Measurements from ENCODE around the gene TMEM14C. TPM values are rescaled to one million over a fixed set of nuclear protein-coding genes. Genes with fewer than 3 reads are reported as not detected.

Gene TMEM14C
- polyA plus RNA-seq, 2 of the 4 experiments (the other 2 are of a cell fraction) = 152 to 230 TPM

GRCh38 chr6:10779076-10779475 is 56.2 kb downstream of the TMEM14C start:
- ChIA-PET POLR2A (interaction anchor here (0.6 kb wide), 1 partner anchor 20 kb away, joined by 4 read pairs; no protein-coding TSS in a partner anchor), CTCF (interaction anchor here (1.7 kb wide), 1 partner anchor 9 kb away, joined by 3 read pairs; no protein-coding TSS in a partner anchor)
- TF ChIP-seq, protein P1, sequence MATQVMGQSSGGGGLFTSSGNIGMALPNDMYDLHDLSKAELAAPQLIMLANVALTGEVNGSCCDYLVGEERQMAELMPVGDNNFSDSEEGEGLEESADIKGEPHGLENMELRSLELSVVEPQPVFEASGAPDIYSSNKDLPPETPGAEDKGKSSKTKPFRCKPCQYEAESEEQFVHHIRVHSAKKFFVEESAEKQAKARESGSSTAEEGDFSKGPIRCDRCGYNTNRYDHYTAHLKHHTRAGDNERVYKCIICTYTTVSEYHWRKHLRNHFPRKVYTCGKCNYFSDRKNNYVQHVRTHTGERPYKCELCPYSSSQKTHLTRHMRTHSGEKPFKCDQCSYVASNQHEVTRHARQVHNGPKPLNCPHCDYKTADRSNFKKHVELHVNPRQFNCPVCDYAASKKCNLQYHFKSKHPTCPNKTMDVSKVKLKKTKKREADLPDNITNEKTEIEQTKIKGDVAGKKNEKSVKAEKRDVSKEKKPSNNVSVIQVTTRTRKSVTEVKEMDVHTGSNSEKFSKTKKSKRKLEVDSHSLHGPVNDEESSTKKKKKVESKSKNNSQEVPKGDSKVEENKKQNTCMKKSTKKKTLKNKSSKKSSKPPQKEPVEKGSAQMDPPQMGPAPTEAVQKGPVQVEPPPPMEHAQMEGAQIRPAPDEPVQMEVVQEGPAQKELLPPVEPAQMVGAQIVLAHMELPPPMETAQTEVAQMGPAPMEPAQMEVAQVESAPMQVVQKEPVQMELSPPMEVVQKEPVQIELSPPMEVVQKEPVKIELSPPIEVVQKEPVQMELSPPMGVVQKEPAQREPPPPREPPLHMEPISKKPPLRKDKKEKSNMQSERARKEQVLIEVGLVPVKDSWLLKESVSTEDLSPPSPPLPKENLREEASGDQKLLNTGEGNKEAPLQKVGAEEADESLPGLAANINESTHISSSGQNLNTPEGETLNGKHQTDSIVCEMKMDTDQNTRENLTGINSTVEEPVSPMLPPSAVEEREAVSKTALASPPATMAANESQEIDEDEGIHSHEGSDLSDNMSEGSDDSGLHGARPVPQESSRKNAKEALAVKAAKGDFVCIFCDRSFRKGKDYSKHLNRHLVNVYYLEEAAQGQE (IDR thresholded peaks at IDR 0.05) = no peak
- TF ChIP-seq, protein P2, sequence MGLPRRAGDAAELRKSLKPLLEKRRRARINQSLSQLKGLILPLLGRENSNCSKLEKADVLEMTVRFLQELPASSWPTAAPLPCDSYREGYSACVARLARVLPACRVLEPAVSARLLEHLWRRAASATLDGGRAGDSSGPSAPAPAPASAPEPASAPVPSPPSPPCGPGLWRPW (IDR thresholded peaks at IDR 0.05) = no peak
- DNase-seq (ENCODE audit: low read depth in 1 of 2, low spot score in 1 of 2) (no peak), FAIRE-seq (no peak), ATAC-seq (no peak)
- Histone ChIP-seq H3K4me3 (no peak overlapping the region), H3K4me1 (no peaks in the 10 kb centered on the region), H3K4me2 (no peak overlapping the region), H3K9me3 (no peaks in the 10 kb centered on the region), H3K27ac (no peak overlapping the region)
- 91% methylated on average over 8 of the region's 8 CpGs for WGBS (ENCODE audit: missing lambda C conversion rate)

Small RNA genes lying within 50 kb of the gene (small RNA-seq; reads per million reads assigned to genes)
- gene RF00019 = 0 reads per million in 6 experiments
- gene RNA5SP203 = 0 reads per million in 6 experiments

Other genes starting within 250 kb of the TMEM14C start
- 22.9 and 24.3 TPM in 2 replicates for gene GCNT2, start 201.7 kb upstream of the TMEM14C start, polyA plus RNA-seq (2011; rRNA removed)
- 16.7 to 19.4 TPM (median 17.1 TPM) in 3 replicates for gene GCNT2, start 201.7 kb upstream of the TMEM14C start, polyA plus RNA-seq (2017; fragmentation: RNase III; extraction: RNeasy Plus Mini Kit Qiagen cat#74134 plus additional on column Dnase treatment)
- 2.2 and 3.2 TPM in 2 replicates for gene C6orf52, start 28.5 kb upstream of the TMEM14C start, polyA plus RNA-seq (2011; rRNA removed)
- 1.3 to 1.7 TPM (median 1.4 TPM) in 3 replicates for gene C6orf52, start 28.5 kb upstream of the TMEM14C start, polyA plus RNA-seq (2017; fragmentation: RNase III; extraction: RNeasy Plus Mini Kit Qiagen cat#74134 plus additional on column Dnase treatment)
- gene PAK1IP1, start 28.1 kb upstream of the TMEM14C start, polyA plus RNA-seq (2011; rRNA removed) = 26.8 and 33.4 TPM in 2 replicates
- 23.1 to 30.4 TPM (median 23.5 TPM) in 3 replicates for gene PAK1IP1, start 28.1 kb upstream of the TMEM14C start, polyA plus RNA-seq (2017; fragmentation: RNase III; extraction: RNeasy Plus Mini Kit Qiagen cat#74134 plus additional on column Dnase treatment)
- 113 and 177 TPM in 2 replicates for gene TMEM14B, start 24.7 kb downstream of the TMEM14C start, polyA plus RNA-seq (2011; rRNA removed)
- gene TMEM14B, start 24.7 kb downstream of the TMEM14C start, polyA plus RNA-seq (2017; fragmentation: RNase III; extraction: RNeasy Plus Mini Kit Qiagen cat#74134 plus additional on column Dnase treatment) = 118 to 152 TPM (median 121 TPM) in 3 replicates
- 0.05 TPM in 2 replicates for gene MAK, start 115.5 kb downstream of the TMEM14C start, polyA plus RNA-seq (2011; rRNA removed)
- gene MAK, start 115.5 kb downstream of the TMEM14C start, polyA plus RNA-seq (2017; fragmentation: RNase III; extraction: RNeasy Plus Mini Kit Qiagen cat#74134 plus additional on column Dnase treatment) = 0.07 to 0.09 TPM (median 0.07 TPM) in 3 replicates
- gene GCM2, start 159.0 kb downstream of the TMEM14C start, polyA plus RNA-seq (2011; rRNA removed) = 0.03 TPM in 1 of 2 replicates, not detected in the other
- gene GCM2, start 159.0 kb downstream of the TMEM14C start, polyA plus RNA-seq (2017; fragmentation: RNase III; extraction: RNeasy Plus Mini Kit Qiagen cat#74134 plus additional on column Dnase treatment) = not detected in 3 replicates
- gene SYCP2L, start 164.0 kb downstream of the TMEM14C start, polyA plus RNA-seq (2011; rRNA removed) = 11.3 and 13.5 TPM in 2 replicates
- gene SYCP2L, start 164.0 kb downstream of the TMEM14C start, polyA plus RNA-seq (2017; fragmentation: RNase III; extraction: RNeasy Plus Mini Kit Qiagen cat#74134 plus additional on column Dnase treatment) = 2.2 to 2.6 TPM (median 2.4 TPM) in 3 replicates

Measured in A549 (cell line).